Caco-2 (cell line): ENCODE measurements around the gene RCAN1. TPM values are rescaled to one million over a fixed set of nuclear protein-coding genes. Genes with fewer than 3 reads are reported as not detected.
"Not testable (repeated sequence)": the region's sequence is repeated elsewhere in the genome, so short reads cannot be mapped to it uniquely, and the experiment has no call there.

ENCODE experiments used
- BruUV-seq: library from RNA; stranded (reverse); fragments of 400-500 nt; replicated peaks from 2 replicates; lab custom pipeline; 2021; lab: Mats Ljungman, UMichigan
- CTCF ChIA-PET: fragments of 300-600 bp; sonication (Branson Sonifier 250); formaldehyde crosslinking; loops from one replicate; lab custom pipeline; 2022; ENCODE audit warnings: antibody characterized with exemption; lab: Charles Lee
- POLR2A ChIA-PET: fragments of 300-600 bp; sonication (Branson Sonifier 250); formaldehyde crosslinking; loops from one replicate; lab custom pipeline; 2022; ENCODE audit warnings: antibody characterized with exemption; lab: Charles Lee
- DNase-seq, 2 experiments: peaks; one replicate each; pipeline versions ENCODE4 v3.0.0 to v3.0.0-alpha.2; 2020 to 2022
- H3K27me3 ChIP-seq: replicated peaks from 2 replicates; pipeline ENCODE4 v1.6.0; 2011; ENCODE audit warnings: low read length; ENCODE audit not compliant: control insufficient read depth, insufficient read depth
- H3K36me3 ChIP-seq: 2 replicates; pipeline ENCODE4 v1.5.1; 2011; ENCODE audit warnings: low read length; ENCODE audit not compliant: control insufficient read depth, insufficient read depth
- H3K4me1 ChIP-seq: fragments of 250-450 bp; sonication (Bioruptor Pico); 2 replicates; pipeline ENCODE4 v1.5.1; 2020; ENCODE audit warnings: mild to moderate bottlenecking
- H3K4me3 ChIP-seq: 2 replicates; pipeline ENCODE4 v1.5.1; 2011; ENCODE audit warnings: low read depth, mild to moderate bottlenecking, control low read depth, low read length
- H3K9me3 ChIP-seq: fragments of 250-450 bp; sonication (Bioruptor Pico); 2 replicates; pipeline ENCODE4 v1.5.1; 2020; ENCODE audit warnings: mild to moderate bottlenecking, moderate library complexity
- H3K27ac Mint-ChIP-seq: one replicate; pipeline ENCODE4 v1.8.0; 2022; ENCODE audit warnings: mixed read lengths; ENCODE audit not compliant: unreplicated experiment
- H3K27me3 Mint-ChIP-seq: one replicate; pipeline ENCODE4 v1.8.0; 2022; ENCODE audit warnings: mixed read lengths; ENCODE audit not compliant: insufficient read depth, unreplicated experiment
- H3K36me3 Mint-ChIP-seq: one replicate; pipeline ENCODE4 v1.8.0; 2022; ENCODE audit warnings: mild to moderate bottlenecking, mixed read lengths; ENCODE audit not compliant: insufficient read depth, unreplicated experiment
- H3K4me1 Mint-ChIP-seq: one replicate; pipeline ENCODE4 v1.8.0; 2022; ENCODE audit warnings: low read depth, mixed read lengths; ENCODE audit not compliant: unreplicated experiment
- H3K4me3 Mint-ChIP-seq: one replicate; pipeline ENCODE4 v1.8.0; 2022; ENCODE audit warnings: mild to moderate bottlenecking, moderate library complexity, mixed read lengths; ENCODE audit not compliant: unreplicated experiment
- H3K9me3 Mint-ChIP-seq: one replicate; pipeline ENCODE4 v1.8.0; 2022; ENCODE audit warnings: mixed read lengths; ENCODE audit not compliant: unreplicated experiment
- intact Hi-C: fragments of 100-400 bp; cut with micrococcal nuclease; formaldehyde crosslinking; loops from one replicate; pipeline ENCODE4 v1.10.0; 2022; ENCODE audit not compliant: unreplicated experiment
- total RNA-seq: library from RNA; stranded (reverse); gene quantifications from 2 replicates; pipeline ENCODE4 v1.2.3, GENCODE V29; 2022
- TF ChIP-seq, protein P1 (sequence below), 2 experiments: fragments of 200-600 bp in 1 of 2; IDR thresholded peaks; 1 replicate in 1 of 2; 2 replicates in 1 of 2; pipeline versions ENCODE4 v1.5.1 to v1.8.0; 2011 to 2022; ENCODE audit warnings: antibody characterized with exemption in 1 of 2, control low read depth in 1 of 2, inconsistent platforms in 1 of 2, low read depth in 1 of 2, low read length in 1 of 2, mild to moderate bottlenecking in 1 of 2, moderate library complexity in 1 of 2; ENCODE audit not compliant: insufficient read depth in 1 of 2, severe bottlenecking in 1 of 2, unreplicated experiment in 1 of 2

Gene RCAN1
- total RNA-seq, 1 experiment from 2014 or later, result 29.4 TPM

DNA sequence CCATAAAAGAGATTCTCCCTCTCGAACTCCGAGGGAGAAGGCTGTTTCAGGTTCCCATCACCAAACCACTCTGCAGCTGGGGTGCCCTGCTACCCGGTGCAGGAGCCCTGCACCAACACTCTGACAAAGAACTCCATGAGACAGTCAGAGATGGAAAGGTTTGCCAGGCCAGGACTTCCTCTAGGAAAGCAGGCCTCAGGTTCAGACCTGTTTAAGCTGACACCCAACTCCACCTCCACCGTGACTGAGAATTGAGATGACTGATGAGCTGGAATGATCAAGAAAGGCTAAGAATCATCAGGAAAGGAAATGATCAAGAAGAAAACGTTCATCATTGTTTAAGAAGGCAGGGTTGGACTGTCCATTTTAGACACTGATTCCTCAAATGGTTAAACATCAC is 56.7 kb downstream of the RCAN1 start:
- Mint-ChIP-seq H3K27me3 (no peaks in the 10 kb centered on the region), H3K27ac (no peak overlapping the region), H3K36me3 (no peaks in the 10 kb centered on the region), H3K4me3 (no peak overlapping the region), H3K4me1 (no peaks in the 10 kb centered on the region), H3K9me3 (no peaks in the 10 kb centered on the region)
- TF ChIP-seq, protein P1, sequence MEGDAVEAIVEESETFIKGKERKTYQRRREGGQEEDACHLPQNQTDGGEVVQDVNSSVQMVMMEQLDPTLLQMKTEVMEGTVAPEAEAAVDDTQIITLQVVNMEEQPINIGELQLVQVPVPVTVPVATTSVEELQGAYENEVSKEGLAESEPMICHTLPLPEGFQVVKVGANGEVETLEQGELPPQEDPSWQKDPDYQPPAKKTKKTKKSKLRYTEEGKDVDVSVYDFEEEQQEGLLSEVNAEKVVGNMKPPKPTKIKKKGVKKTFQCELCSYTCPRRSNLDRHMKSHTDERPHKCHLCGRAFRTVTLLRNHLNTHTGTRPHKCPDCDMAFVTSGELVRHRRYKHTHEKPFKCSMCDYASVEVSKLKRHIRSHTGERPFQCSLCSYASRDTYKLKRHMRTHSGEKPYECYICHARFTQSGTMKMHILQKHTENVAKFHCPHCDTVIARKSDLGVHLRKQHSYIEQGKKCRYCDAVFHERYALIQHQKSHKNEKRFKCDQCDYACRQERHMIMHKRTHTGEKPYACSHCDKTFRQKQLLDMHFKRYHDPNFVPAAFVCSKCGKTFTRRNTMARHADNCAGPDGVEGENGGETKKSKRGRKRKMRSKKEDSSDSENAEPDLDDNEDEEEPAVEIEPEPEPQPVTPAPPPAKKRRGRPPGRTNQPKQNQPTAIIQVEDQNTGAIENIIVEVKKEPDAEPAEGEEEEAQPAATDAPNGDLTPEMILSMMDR (IDR thresholded peaks at IDR 0.05; ENCODE audit: insufficient read depth in 1 of 2, low read depth in 1 of 2, low read length in 1 of 2, severe bottlenecking in 1 of 2, unreplicated experiment in 1 of 2), result no peak
- CTCF ChIA-PET, result interaction anchor here (0.9 kb wide), 1 partner anchor 17 kb away, joined by 3 read pairs; no protein-coding TSS in a partner anchor
- Histone ChIP-seq H3K9me3 (peaks cover 6% of the 10 kb centered on the region; the same call in 1 of the 2 replicates), H3K27me3 (no peaks in the 10 kb centered on the region), H3K4me1 (no peaks in the 10 kb centered on the region), H3K36me3 (no peaks in the 10 kb centered on the region), H3K4me3 (no peak overlapping the region)
- POLR2A ChIA-PET, result no interaction called here
- intact Hi-C loops, result no loop called here
- DNase-seq, result no peak
- BruUV-seq, result no TSS peak

DNA sequence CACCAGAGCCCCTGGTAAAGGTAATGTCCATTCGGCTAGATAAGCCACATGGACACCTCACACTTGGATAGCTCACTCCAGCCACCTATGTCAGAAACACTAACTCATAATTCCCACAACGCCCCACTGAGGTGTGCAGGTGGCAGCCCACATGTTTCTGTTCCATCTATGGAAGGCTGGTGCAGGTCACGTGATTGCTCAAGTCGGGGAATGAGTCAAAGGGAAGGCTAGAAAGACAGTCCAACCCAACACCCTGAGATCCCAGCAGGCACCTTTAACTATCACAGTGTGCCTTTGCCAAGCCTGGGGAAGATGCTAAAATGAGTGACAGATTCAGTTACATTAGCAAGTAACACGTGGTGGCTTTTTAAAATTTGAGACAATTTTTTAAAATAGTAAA is 57.7 kb downstream of the RCAN1 start:
- Histone ChIP-seq H3K27me3 (no peaks in the 10 kb centered on the region), H3K9me3 (peaks cover 6% of the 10 kb centered on the region; the same call in 1 of the 2 replicates), H3K4me1 (no peaks in the 10 kb centered on the region), H3K36me3 (no peaks in the 10 kb centered on the region), H3K4me3 (no peak overlapping the region)
- ChIA-PET POLR2A (no interaction called here), CTCF (no interaction called here)
- no peak for DNase-seq
- Mint-ChIP-seq H3K27me3 (no peaks in the 10 kb centered on the region), H3K9me3 (no peaks in the 10 kb centered on the region), H3K4me3 (no peak overlapping the region), H3K27ac (no peak overlapping the region), H3K36me3 (no peaks in the 10 kb centered on the region), H3K4me1 (no peaks in the 10 kb centered on the region)
- intact Hi-C loops, result no loop called here
- BruUV-seq, result no TSS peak
- TF ChIP-seq, protein P1 (IDR thresholded peaks at IDR 0.05; ENCODE audit: insufficient read depth in 1 of 2, low read depth in 1 of 2, low read length in 1 of 2, severe bottlenecking in 1 of 2, unreplicated experiment in 1 of 2), result no peak

DNA sequence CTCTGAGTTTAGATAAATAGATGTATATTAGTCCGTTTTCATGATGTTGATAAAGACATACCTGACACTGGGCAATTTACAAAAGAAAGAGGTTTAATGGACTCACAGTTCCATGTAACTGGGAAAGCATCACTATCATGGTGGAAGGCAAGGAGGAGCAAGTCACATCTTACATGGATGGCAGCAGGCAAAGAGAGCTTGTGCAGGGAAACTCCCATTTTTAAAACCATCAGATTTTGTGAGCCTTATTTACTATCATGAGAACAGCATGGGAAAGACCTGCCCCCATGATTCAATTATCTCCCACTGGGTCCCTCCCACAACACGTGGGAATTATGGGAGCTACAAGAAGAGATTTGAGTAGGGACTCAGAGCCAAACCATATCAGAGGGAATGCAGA is 60.2 kb downstream of the RCAN1 start:
- POLR2A ChIA-PET, result not testable (repeated sequence)

DNA sequence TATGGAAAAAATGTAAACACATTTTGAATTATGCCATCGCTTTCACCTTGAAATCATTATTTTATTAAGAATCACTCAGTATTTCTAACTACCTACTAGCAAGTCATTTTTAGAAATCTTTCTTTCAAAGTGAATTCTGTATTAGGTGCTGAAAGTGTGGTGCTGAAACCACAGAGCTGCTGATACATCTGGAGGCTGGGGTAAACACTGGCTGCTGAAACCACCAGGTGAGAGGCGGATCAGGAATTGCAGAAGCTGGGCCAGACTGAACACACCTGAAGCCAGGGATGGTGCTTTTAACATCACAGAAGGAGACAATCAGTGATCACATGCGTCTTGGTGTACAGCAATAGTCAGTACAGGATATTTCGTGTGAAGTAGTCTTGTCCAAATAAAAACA is 60.7 kb downstream of the RCAN1 start:
- Mint-ChIP-seq H3K27ac (no peak overlapping the region), H3K27me3 (no peaks in the 10 kb centered on the region), H3K4me3 (no peak overlapping the region), H3K36me3 (no peaks in the 10 kb centered on the region), H3K4me1 (no peaks in the 10 kb centered on the region), H3K9me3 (no peaks in the 10 kb centered on the region)
- intact Hi-C loops, result no loop called here
- ChIA-PET POLR2A (no interaction called here), CTCF (no interaction called here)
- TF ChIP-seq, protein P1 (IDR thresholded peaks at IDR 0.05; ENCODE audit: insufficient read depth in 1 of 2, low read depth in 1 of 2, low read length in 1 of 2, severe bottlenecking in 1 of 2, unreplicated experiment in 1 of 2), result no peak
- no peak for DNase-seq
- H3K27me3 ChIP-seq, result no peaks in the 10 kb centered on the region
- BruUV-seq, result no TSS peak
- no peaks in the 10 kb centered on the region for H3K4me1 ChIP-seq
- H3K36me3 ChIP-seq, result no peaks in the 10 kb centered on the region
- peaks cover 6% of the 10 kb centered on the region; the same call in 1 of the 2 replicates for H3K9me3 ChIP-seq
- H3K4me3 ChIP-seq, result no peak overlapping the region

More for the DNA sequence above, 60.2 kb downstream of the RCAN1 start:
- H3K4me1 ChIP-seq, BruUV-seq, H3K4me3 Mint-ChIP-seq, H3K9me3 ChIP-seq, H3K4me3 ChIP-seq, H3K36me3 ChIP-seq, H3K27ac Mint-ChIP-seq, H3K4me1 Mint-ChIP-seq, H3K36me3 Mint-ChIP-seq, CTCF ChIA-PET, H3K27me3 Mint-ChIP-seq, DNase-seq, H3K27me3 ChIP-seq, H3K9me3 Mint-ChIP-seq, intact Hi-C loops: not testable (repeated sequence)
